ENCODE results near the gene TXNRD3. TPM values are rescaled to one million over a fixed set of nuclear protein-coding genes. Genes with fewer than 3 reads are reported as not detected.

The TXNRD3 gene
- total RNA-seq, 1 donor from 2014 or later: 14.4 TPM

GRCh38 chr3:126665221-126665936 lies 10.5 kb upstream of the TXNRD3 start:
- peaks cover 30% of the 10 kb centered on the region for H3K27me3 Mint-ChIP-seq
- no peaks in the 10 kb centered on the region for H3K4me1 Mint-ChIP-seq (ENCODE audit: unreplicated experiment)
- H3K4me3 Mint-ChIP-seq: no peak overlapping the region
- H3K36me3 Mint-ChIP-seq: no peaks in the 10 kb centered on the region
- TF ChIP-seq, protein P1, sequence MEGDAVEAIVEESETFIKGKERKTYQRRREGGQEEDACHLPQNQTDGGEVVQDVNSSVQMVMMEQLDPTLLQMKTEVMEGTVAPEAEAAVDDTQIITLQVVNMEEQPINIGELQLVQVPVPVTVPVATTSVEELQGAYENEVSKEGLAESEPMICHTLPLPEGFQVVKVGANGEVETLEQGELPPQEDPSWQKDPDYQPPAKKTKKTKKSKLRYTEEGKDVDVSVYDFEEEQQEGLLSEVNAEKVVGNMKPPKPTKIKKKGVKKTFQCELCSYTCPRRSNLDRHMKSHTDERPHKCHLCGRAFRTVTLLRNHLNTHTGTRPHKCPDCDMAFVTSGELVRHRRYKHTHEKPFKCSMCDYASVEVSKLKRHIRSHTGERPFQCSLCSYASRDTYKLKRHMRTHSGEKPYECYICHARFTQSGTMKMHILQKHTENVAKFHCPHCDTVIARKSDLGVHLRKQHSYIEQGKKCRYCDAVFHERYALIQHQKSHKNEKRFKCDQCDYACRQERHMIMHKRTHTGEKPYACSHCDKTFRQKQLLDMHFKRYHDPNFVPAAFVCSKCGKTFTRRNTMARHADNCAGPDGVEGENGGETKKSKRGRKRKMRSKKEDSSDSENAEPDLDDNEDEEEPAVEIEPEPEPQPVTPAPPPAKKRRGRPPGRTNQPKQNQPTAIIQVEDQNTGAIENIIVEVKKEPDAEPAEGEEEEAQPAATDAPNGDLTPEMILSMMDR (conservative IDR thresholded peaks at IDR 0.05): no peak
- no peak for DNase-seq (ENCODE audit: extremely low spot score, unreplicated experiment)
- H3K27ac Mint-ChIP-seq: no peak overlapping the region
- no peaks in the 10 kb centered on the region for H3K9me3 Mint-ChIP-seq

DNA sequence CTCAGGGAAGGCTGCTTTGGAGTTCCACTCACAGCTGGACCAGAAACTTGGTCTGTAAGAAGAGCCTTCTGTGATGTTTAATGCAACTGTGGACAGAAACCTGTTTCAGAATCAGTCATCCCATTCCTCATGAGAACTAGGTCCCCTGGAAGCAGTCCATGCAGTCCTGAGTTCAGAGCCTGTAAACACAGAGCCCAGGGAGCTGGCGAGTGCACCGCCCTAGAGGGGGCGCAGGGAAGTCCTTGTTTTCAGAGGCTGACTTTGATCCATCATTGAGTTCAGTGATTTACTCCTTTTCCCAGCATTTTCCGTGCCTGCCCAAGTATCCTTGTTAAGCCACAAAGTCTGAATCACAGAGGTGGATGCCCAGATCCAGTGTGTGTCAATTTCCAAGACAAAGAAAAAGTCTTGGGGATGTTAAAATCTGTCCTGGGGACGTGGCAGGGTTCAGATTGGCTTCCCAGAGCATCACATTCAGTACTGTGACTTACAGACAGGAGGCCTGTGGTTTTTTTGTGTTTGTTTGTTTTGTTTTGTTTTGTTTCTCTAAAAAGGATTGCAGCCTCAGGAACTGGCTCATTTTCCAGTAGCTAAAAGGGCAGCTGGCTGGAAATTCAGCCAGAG lies 9.8 kb upstream of the TXNRD3 start:
- Mint-ChIP-seq H3K36me3 (no peaks in the 10 kb centered on the region), H3K4me3 (no peak overlapping the region), H3K27ac (no peak overlapping the region), H3K9me3 (no peaks in the 10 kb centered on the region), H3K27me3 (peaks cover 36% of the 10 kb centered on the region), H3K4me1 (ENCODE audit: unreplicated experiment) (no peaks in the 10 kb centered on the region)
- TF ChIP-seq, protein P1 (conservative IDR thresholded peaks at IDR 0.05): no peak
- DNase-seq (ENCODE audit: extremely low spot score, unreplicated experiment): no peak

DNA sequence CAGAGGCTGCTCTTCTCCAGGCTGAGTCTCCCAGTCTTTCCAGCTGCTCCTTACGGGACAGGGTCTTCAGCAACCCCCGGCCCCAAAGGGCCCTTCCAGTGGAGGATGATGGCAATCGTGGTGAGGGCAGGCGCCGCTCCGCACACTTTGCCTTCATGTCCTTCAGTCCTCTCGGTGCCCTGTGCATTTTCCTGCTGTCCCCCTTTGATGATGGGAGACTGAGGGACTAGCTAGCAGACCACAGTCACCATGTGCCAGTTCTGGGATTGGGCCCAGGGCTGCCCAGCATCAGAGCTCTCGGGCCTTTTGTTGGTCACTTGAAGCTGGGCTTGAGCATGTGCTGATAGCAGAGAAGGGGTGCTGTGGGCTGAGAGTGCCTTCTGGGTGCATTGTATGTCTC lies 8.8 kb upstream of the TXNRD3 start:
- Mint-ChIP-seq H3K27ac (no peak overlapping the region), H3K9me3 (no peaks in the 10 kb centered on the region), H3K4me3 (no peak overlapping the region), H3K36me3 (no peaks in the 10 kb centered on the region), H3K27me3 (peaks cover 36% of the 10 kb centered on the region), H3K4me1 (ENCODE audit: unreplicated experiment) (no peaks in the 10 kb centered on the region)
- no peak for DNase-seq (ENCODE audit: extremely low spot score, unreplicated experiment)
- TF ChIP-seq, protein P1 (conservative IDR thresholded peaks at IDR 0.05): no peak

DNA sequence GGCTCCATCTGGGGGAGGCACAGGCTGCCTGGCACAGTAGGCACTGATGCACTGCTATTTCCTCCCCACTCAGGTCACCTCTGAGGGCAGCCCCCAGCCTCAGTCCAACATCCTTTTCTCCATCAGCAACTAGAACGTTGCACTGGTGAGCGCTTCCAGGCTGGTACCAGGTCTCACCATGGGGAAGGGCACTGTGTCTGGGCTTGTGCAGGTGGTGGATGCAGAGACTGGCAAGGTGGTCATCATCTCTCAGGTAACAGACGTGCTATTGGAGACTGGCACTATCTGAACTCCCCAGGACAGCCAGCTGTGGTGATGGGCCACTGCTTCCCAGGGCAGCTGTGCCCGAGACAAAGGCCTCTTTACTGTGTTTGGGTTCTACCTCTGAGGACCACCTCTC lies 8.3 kb upstream of the TXNRD3 start:
- Mint-ChIP-seq H3K4me1 (ENCODE audit: unreplicated experiment) (no peaks in the 10 kb centered on the region), H3K27ac (no peak overlapping the region), H3K27me3 (peaks cover 39% of the 10 kb centered on the region), H3K36me3 (no peaks in the 10 kb centered on the region), H3K9me3 (no peaks in the 10 kb centered on the region), H3K4me3 (no peak overlapping the region)
- no peak for DNase-seq (ENCODE audit: extremely low spot score, unreplicated experiment)
- TF ChIP-seq, protein P1 (conservative IDR thresholded peaks at IDR 0.05): no peak

- Mint-ChIP-seq H3K4me1 (ENCODE audit: unreplicated experiment) (no peaks in the 10 kb centered on the region), H3K36me3 (no peaks in the 10 kb centered on the region), H3K27me3 (peaks cover 43% of the 10 kb centered on the region), H3K27ac (no peak overlapping the region), H3K9me3 (no peaks in the 10 kb centered on the region), H3K4me3 (no peak overlapping the region)
- no peak for DNase-seq (ENCODE audit: extremely low spot score, unreplicated experiment)
- TF ChIP-seq, protein P1 (conservative IDR thresholded peaks at IDR 0.05): no peak
Measured at GRCh38 chr3:126661532-126662364, 6.8 kb upstream of the TXNRD3 start.

Measured in type B pancreatic cell (in vitro differentiated cells).